K562 (cell line): ENCODE measurements around the gene TSC22D2. TPM values are rescaled to one million over a fixed set of nuclear protein-coding genes. Genes with fewer than 3 reads are reported as not detected.

Experiments
- ATAC-seq: fragments of 200-7000 bp; cut with Tn5 transposase; 3 replicates; pipeline ENCODE4 v1.9.1; 2020; ENCODE audit warnings: moderate library complexity
- BruUV-seq: library from RNA; stranded (reverse); fragments of 400-500 nt; replicated peaks from 2 replicates; lab custom pipeline; 2021; lab: Mats Ljungman, UMichigan
- CTCF ChIA-PET: fragments of 300-600 bp; formaldehyde crosslinking; extraction: SDS; loops from one replicate; lab custom pipeline; 2021; ENCODE audit warnings: low intra/inter-chr PET ratio; lab: Yijun Ruan, JAX
- POLR2A ChIA-PET: fragments of 300-600, 350-650 bp; sonication (Branson Sonifier 250); formaldehyde crosslinking; extraction: SDS; loops from one replicate; lab custom pipeline; 2021; ENCODE audit warnings: antibody characterized with exemption, inconsistent platforms; lab: Yijun Ruan, JAX
- DNase-seq, 4 experiments: peaks; one replicate each; pipeline versions ENCODE4 v3.0.0 to v3.0.0-alpha.2; 2011 to 2018; ENCODE audit warnings: low spot score in 3 of 4, mixed read lengths in 3 of 4; ENCODE audit errors: extremely low read depth in 1 of 4
- FAIRE-seq: peaks from 2 replicates; lab custom pipeline; 2011; peaks lifted over from hg19 to GRCh38; lab: Jason Lieb, UNC
- H2AFZ ChIP-seq: 2 replicates; pipeline ENCODE4 v1.6.0; 2011; ENCODE audit warnings: low read depth, low read length, control low read depth, inconsistent platforms
- H3K27ac ChIP-seq: fragments of 200-600 bp; 3 replicates; pipeline ENCODE4 v1.8.0; 2011; ENCODE audit warnings: low read depth, mild to moderate bottlenecking, control low read depth, inconsistent platforms, low read length, moderate library complexity, mixed read lengths; ENCODE audit errors: extremely low read depth
- H3K27me3 ChIP-seq, 2 experiments: fragments of 300-600 bp in 1 of 2; 2 replicates in 1 of 2; 3 replicates in 1 of 2; pipeline versions ENCODE4 v1.6.0 to v1.8.0; 2011; ENCODE audit warnings: inconsistent platforms in 2 of 2, low read length in 2 of 2, mild to moderate bottlenecking in 1 of 2, mixed read lengths in 1 of 2, moderate library complexity in 1 of 2; ENCODE audit not compliant: control insufficient read depth in 2 of 2, insufficient read depth in 2 of 2
- H3K36me3 ChIP-seq: fragments of 300-600 bp; 3 replicates; pipeline ENCODE4 v1.8.0; 2011; ENCODE audit warnings: mild to moderate bottlenecking, low read length, inconsistent platforms; ENCODE audit not compliant: control insufficient read depth, insufficient read depth
- H3K4me1 ChIP-seq, 2 experiments: fragments of 200-600 bp in 1 of 2; replicated peaks in 1 of 2; 2 replicates in 1 of 2; 3 replicates in 1 of 2; pipeline versions ENCODE4 v1.5.1 to v1.8.0; 2011; ENCODE audit warnings: inconsistent platforms in 2 of 2, low read length in 2 of 2, mild to moderate bottlenecking in 1 of 2, mixed read lengths in 1 of 2, moderate library complexity in 1 of 2; ENCODE audit not compliant: control insufficient read depth in 2 of 2, insufficient read depth in 2 of 2
- H3K4me2 ChIP-seq: 2 replicates; pipeline ENCODE4 v1.6.1; 2011; ENCODE audit warnings: low read length, control low read depth, inconsistent platforms, mixed read lengths; ENCODE audit not compliant: insufficient read depth
- H3K4me3 ChIP-seq: fragments of 200-600 bp; sonication (generic), shearing (Covaris generic); 2 replicates; pipeline ENCODE4 v1.5.1; 2016; ENCODE audit warnings: control low read depth, inconsistent platforms
- H3K79me2 ChIP-seq: fragments of 200-600 bp; 3 replicates; pipeline ENCODE4 v1.8.0; 2011; ENCODE audit warnings: low read length, inconsistent platforms; ENCODE audit not compliant: control insufficient read depth, insufficient read depth
- H3K9ac ChIP-seq, 2 experiments: 2 replicates each; pipeline versions ENCODE4 v1.6.0 to v1.6.1; 2011; ENCODE audit warnings: low read depth in 2 of 2, low read length in 2 of 2, control low read depth in 1 of 2, inconsistent platforms in 1 of 2, mild to moderate bottlenecking in 1 of 2, mixed read lengths in 1 of 2; ENCODE audit not compliant: insufficient read depth in 1 of 2
- H3K9me1 ChIP-seq: one replicate; pipeline ENCODE4 v1.6.0; 2011; ENCODE audit warnings: inconsistent platforms, mild to moderate bottlenecking, low read length, moderate library complexity; ENCODE audit not compliant: control insufficient read depth, insufficient read depth
- H3K9me3 ChIP-seq: replicated peaks from 2 replicates; pipeline ENCODE4 v1.5.1; 2011; ENCODE audit warnings: low read depth, low read length, inconsistent platforms; ENCODE audit not compliant: control insufficient read depth, insufficient read depth
- H4K20me1 ChIP-seq: replicated peaks from 2 replicates; pipeline ENCODE4 v1.6.1; 2011; ENCODE audit warnings: low read length, inconsistent platforms, mixed read lengths; ENCODE audit not compliant: control insufficient read depth, insufficient read depth
- ETV1 ChIP-seq: fragments of 450-650 bp; conservative IDR thresholded peaks from 2 replicates; pipeline ENCODE4 v1.6.1; 2016; ENCODE audit warnings: missing genetic modification characterization, control low read depth, low read depth, missing compliant biosample characterization
- GATAD2B ChIP-seq: fragments of 450-650 bp; IDR thresholded peaks from 2 replicates; pipeline ENCODE4 v1.6.1; 2017; ENCODE audit warnings: mild to moderate bottlenecking, borderline replicate concordance
- ILK ChIP-seq: fragments of 450-650 bp; IDR thresholded peaks from 2 replicates; pipeline ENCODE4 v1.6.1; 2016; ENCODE audit warnings: missing genetic modification characterization, low read depth, mild to moderate bottlenecking, missing compliant biosample characterization, moderate library complexity, borderline replicate concordance
- PCBP1 ChIP-seq: fragments of 200-400 bp; formaldehyde crosslinking; IDR thresholded peaks from 2 replicates; pipeline ENCODE4 v1.6.1; 2018; ENCODE audit warnings: mild to moderate bottlenecking, low read depth, low read length; ENCODE audit not compliant: poor library complexity, severe bottlenecking
- RFX7 ChIP-seq: fragments of 250-450 bp; sonication (Bioruptor Pico); IDR thresholded peaks from 2 replicates; pipeline ENCODE4 v1.5.1; 2021; ENCODE audit warnings: mild to moderate bottlenecking
- ZFP30 ChIP-seq: fragments of 250-450 bp; sonication (Bioruptor Pico); IDR thresholded peaks from 2 replicates; pipeline ENCODE4 v1.8.0; 2022; ENCODE audit warnings: moderate library complexity, mild to moderate bottlenecking, inconsistent platforms, borderline replicate concordance
- ZKSCAN8 ChIP-seq: fragments of 200-800 bp; sonication (Bioruptor generic); IDR thresholded peaks from 2 replicates; pipeline ENCODE4 v1.6.1; 2016; ENCODE audit warnings: missing genetic modification characterization, missing compliant biosample characterization
- ZNF232 ChIP-seq: sonication (generic); formaldehyde crosslinking; IDR thresholded peaks from 2 replicates; pipeline ENCODE4 v1.8.0; 2022; ENCODE audit warnings: mild to moderate bottlenecking, missing genetic modification reagents
- in situ Hi-C: fragments of 300-500 bp; cut with MboI; formaldehyde crosslinking; loops from 4 replicates; pipeline ENCODE4 v1.15.0; 2018; ENCODE audit warnings: inconsistent platforms, mixed read lengths
- intact Hi-C: fragments of 100-400 bp; cut with micrococcal nuclease; formaldehyde crosslinking; loops from 2 replicates; pipeline ENCODE4 v1.14.2; 2022
- polyA plus RNA-seq, 8 experiments: library from polyadenylated mRNA; depleted of rRNA in 4 of 8; stranded (reverse) in 5 of 8; unstranded in 3 of 8; fragments of >200 nt; fragmentation: Nextera tagmentation in 2 of 8; fragmentation: Illumina TruSeq in 1 of 8; extraction: Ambion mirVana in 2 of 8; extraction: Trizol in 1 of 8; gene quantifications; 2 replicates each; pipeline versions ENCODE4 v1.2.1 to v1.2.3, GENCODE V29; 2011 to 2014; ENCODE audit warnings: inconsistent platforms in 1 of 8, missing spikeins in 1 of 8
- total RNA-seq, 7 experiments: library from RNA; depleted of rRNA in 6 of 7; stranded (reverse); fragments of >200 nt in 6 of 7; fragmentation: Illumina TruSeq in 2 of 7; extraction: Trizol in 2 of 7; gene quantifications; 2 replicates each; pipeline versions ENCODE4 v1.2.1 to v1.2.3, GENCODE V29; 2011 to 2021; ENCODE audit warnings: low replicate concordance in 1 of 7

TSC22D2 gene
- total and polyA plus RNA-seq, 9 of the 15 experiments (the other 6 are each of a cell fraction or from before 2014, with no cell fraction given) = 5.5 to 44.0 (median 19.3) TPM

GRCh38 chr3:150404023-150404422, 4.1 kb upstream of the TSC22D2 start:
- H3K9me3 ChIP-seq = no peaks in the 10 kb centered on the region
- no peak overlapping the region for H3K4me2 ChIP-seq
- no peak for ATAC-seq
- in situ Hi-C loops = no loop called here
- no peak overlapping the region for H3K9ac ChIP-seq
- CTCF ChIA-PET = no interaction called here
- BruUV-seq = no TSS peak
- POLR2A ChIA-PET = interaction anchor here (1.1 to 1.3 kb wide), 3 partner anchors 9 to 13 kb away, joined by 4 to 6 read pairs (median 5); no protein-coding TSS in a partner anchor
- intact Hi-C loops = no loop called here
- no peaks in the 10 kb centered on the region for H3K9me1 ChIP-seq
- H3K4me3 ChIP-seq = no peak overlapping the region
- no peak overlapping the region for H3K27ac ChIP-seq
- no peak for TF ChIP-seq ILK
- no peak for TF ChIP-seq GATAD2B
- no peak for TF ChIP-seq ETV1 (tag)
- no peak for TF ChIP-seq ZFP30 (CRISPR knock-in tag)
- TF ChIP-seq ZNF232 (CRISPR knock-in tag) = no peak
- no peak for TF ChIP-seq ZKSCAN8 (CRISPR knock-in tag)
- no peak for TF ChIP-seq RFX7 (CRISPR knock-in tag)
- TF ChIP-seq PCBP1 = no peak
- no peak for DNase-seq
- H2AFZ ChIP-seq = no peak overlapping the region
- no peaks in the 10 kb centered on the region for H3K36me3 ChIP-seq
- peaks cover 2% of the 10 kb centered on the region; the same call in 1 of the 2 replicates for H4K20me1 ChIP-seq
- no peak for FAIRE-seq
- peaks cover 5% of the 10 kb centered on the region for H3K79me2 ChIP-seq
- no peaks in the 10 kb centered on the region for H3K27me3 ChIP-seq
- H3K4me1 ChIP-seq = peaks cover 0 to 7% of the 10 kb centered on the region in 2 experiments; a peak in 2 of 5 replicates
